GM13977 (cell line): ENCODE results near the gene PTBP1.
"Not testable (repeated sequence)": the region's sequence is repeated elsewhere in the genome, so short reads cannot be mapped to it uniquely, and the experiment has no call there.

Experiments
- DNase-seq: peaks from one replicate; pipeline ENCODE4 v3.0.0; 2012; ENCODE audit warnings: low spot score
- in situ Hi-C: fragments of 300-500 bp; cut with MboI; formaldehyde crosslinking; loops from one replicate; pipeline ENCODE4 v1.12.0; 2022; ENCODE audit warnings: low sequenced_read_pairs, low pct_unique_long_range_greater_than_20kb, mixed read lengths, inconsistent platforms; ENCODE audit not compliant: unreplicated experiment
- TF ChIP-seq, protein P1 (sequence below): IDR thresholded peaks from 2 replicates; pipeline ENCODE4 v1.5.1; 2012; ENCODE audit warnings: mild to moderate bottlenecking, control low read depth; ENCODE audit not compliant: insufficient read depth; ENCODE audit errors: extremely low read depth, missing control alignments

PTBP1 gene

DNA sequence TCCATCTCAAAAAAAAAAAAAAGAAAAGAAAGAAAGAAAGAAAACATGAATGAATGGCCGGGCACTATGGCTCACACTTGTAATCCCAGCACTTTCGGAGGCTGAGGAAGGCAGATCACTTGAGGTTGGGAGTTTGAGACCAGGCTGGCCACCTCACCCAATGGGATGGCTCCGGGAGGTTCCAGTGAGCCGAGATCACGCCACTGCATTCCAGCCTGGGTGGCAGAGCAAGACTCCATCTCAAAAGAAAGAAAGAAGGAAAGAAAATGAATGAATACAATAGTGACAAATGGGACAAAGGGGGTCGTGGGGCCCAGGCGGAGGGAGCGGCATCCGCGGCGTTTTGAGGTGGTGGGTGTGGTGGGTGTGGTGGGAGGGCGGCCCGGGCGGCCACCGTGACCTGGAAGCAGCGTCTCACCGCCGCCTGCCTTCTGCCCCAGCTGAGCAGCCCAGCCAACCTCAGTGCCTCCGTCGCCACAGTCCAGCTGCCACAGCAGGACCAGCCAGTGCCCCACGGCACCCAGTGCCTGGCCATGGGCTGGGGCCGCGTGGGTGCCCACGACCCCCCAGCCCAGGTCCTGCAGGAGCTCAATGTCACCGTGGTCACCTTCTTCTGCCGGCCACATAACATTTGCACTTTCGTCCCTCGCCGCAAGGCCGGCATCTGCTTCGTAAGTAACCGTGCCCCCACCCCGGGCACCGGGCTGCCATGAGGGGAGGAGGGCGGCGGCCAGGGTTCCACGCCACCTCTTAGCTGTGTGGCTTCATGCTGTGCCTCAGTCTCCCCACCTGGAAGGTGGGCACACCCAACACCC is 48.7 kb downstream of the PTBP1 start:
- TF ChIP-seq, protein P1, sequence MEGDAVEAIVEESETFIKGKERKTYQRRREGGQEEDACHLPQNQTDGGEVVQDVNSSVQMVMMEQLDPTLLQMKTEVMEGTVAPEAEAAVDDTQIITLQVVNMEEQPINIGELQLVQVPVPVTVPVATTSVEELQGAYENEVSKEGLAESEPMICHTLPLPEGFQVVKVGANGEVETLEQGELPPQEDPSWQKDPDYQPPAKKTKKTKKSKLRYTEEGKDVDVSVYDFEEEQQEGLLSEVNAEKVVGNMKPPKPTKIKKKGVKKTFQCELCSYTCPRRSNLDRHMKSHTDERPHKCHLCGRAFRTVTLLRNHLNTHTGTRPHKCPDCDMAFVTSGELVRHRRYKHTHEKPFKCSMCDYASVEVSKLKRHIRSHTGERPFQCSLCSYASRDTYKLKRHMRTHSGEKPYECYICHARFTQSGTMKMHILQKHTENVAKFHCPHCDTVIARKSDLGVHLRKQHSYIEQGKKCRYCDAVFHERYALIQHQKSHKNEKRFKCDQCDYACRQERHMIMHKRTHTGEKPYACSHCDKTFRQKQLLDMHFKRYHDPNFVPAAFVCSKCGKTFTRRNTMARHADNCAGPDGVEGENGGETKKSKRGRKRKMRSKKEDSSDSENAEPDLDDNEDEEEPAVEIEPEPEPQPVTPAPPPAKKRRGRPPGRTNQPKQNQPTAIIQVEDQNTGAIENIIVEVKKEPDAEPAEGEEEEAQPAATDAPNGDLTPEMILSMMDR = no peak
- in situ Hi-C loops = no loop called here
- DNase-seq = no peak

DNA sequence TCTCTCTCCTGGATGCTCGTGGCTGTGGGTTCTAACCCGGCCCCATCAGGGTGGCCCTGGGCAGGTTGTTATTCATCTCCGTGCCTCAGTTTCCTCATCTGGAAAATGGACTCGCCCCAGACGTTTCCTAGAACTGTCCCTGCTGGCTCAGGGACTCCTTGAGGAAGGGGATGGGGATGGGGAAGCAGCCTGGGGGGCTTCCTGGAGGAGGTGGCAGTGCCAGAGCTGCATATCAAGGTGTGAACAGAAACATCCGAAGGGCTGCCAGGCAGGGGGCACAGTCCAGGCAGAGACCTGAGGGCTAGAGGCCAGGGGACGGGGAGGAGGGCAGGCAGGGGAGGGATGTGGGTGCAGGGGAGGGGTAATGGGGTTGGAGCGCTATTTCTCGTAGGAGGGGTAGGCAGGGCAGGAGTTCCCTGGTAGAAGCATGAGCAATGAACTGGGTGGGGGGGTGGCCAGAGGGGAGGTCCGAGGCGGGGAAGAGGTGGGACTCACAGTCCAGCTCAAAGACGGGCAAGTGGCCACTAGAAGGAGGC is 51.2 kb downstream of the PTBP1 start:
- DNase-seq = no peak
- in situ Hi-C loops = no loop called here
- TF ChIP-seq, protein P1 = no peak

DNA sequence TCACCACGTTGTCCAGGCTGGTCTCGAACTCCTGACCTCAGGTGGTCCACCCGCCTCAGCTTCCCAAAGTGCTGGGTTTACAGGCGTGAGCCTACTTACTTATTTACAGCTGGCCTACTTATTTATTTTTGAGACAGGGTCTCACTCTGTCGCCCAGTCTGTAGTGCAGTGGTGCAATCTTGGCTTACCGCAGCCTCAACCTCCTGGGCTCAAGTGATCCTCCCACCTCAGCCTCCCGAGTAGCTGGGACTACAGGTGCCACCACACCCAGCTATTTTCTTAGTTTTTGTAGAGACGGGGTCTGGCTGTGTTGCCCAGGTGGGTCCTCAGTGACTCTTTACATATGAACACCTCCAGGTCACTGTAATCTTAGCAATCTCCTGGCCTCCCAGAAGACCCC is 51.9 kb downstream of the PTBP1 start:
- DNase-seq, in situ Hi-C loops: not testable (repeated sequence)

DNA sequence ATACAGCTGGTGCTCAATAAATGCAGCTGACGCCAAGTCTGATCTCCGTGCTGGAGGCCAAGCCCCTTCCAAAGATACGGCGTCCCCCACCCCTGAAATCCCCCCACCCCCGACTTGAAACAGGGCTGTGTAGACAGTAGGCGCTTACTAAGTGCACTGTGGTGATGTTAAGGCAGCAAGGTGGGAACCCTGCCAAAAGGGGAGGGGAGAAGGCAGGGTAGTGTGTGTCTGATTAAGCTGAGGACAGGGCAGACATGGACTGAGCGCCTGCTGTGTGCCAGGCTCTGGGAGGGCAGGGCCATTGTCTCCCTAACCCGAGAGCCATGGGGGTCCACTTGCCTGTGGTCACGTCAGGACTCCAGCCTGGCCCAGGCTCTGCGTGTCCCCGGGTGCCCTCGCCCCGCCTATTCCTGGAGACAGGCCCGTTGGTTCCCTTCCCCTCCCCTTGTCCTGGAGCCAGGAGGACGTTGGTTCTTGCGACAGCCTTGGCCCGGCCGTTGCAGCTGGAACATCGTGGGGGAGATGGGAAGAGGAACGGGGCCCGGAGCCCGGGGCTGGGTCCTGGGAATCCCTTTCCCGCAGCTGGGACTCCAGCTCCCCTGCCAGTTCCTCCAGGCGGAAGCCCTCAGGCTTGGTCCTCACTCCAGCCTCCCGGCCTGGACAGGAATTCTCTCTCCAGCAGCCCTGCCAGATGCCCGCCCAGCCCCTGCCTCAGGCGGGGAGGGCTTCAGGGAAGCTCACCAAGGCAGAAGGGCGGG is 53.1 kb downstream of the PTBP1 start:
- TF ChIP-seq, protein P1 = no peak
- DNase-seq = no peak
- in situ Hi-C loops = loop anchor here (10.0 kb wide), 1 partner anchor 134 kb away; the partner anchor contains the start of gene WDR18

DNA sequence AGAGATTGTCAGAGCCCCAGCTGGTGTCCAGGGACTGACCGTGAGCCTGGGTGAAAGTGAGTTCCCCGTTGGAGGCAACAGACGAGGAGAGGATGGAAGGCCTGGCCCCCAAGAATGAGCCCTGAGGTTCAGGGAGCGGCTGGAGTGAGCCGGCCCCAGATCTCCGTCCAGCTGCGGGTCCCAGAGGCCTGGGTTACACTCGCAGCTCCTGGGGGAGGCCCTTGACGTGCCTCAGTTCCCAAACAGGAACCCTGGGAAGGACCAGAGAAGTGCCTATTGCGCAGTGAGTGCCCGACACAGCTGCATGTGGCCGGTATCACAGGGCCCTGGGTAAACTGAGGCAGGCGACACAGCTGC is 53.7 kb downstream of the PTBP1 start:
- TF ChIP-seq, protein P1 = no peak
- DNase-seq = no peak
- in situ Hi-C loops = loop anchor here (10.0 kb wide), 1 partner anchor 134 kb away; the partner anchor contains the start of gene WDR18

DNA sequence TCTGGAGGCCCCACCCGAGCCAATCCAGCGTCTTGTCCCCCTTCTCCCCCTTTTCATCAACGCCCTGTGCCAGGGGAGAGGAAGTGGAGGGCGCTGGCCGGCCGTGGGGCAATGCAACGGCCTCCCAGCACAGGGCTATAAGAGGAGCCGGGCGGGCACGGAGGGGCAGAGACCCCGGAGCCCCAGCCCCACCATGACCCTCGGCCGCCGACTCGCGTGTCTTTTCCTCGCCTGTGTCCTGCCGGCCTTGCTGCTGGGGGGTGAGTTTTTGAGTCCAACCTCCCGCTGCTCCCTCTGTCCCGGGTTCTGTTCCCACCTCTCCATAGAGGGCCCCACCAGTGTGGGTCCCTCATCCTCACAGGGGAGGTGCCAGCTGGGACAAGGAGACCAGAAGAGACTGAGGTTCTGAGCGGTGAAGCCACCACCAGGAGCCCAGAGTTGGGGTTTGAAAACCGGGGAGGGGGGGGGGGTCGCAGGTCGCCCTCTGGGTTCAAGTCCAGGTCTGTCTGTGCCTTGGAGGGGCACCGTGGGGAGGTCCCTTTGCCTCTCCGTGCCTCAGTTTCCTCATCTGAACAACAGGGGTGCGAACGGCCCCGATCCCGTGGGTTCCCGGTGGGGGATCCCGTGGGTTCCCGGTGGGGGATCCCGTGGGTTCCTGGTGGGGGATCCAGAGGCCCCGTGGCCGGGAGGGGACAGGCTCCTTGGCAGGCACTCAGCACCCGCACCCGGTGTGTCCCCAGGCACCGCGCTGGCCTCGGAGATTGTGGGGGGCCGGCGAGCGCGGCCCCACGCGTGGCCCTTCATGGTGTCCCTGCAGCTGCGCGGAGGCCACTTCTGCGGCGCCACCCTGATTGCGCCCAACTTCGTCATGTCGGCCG is 55.1 kb downstream of the PTBP1 start, which contains the start of gene ELANE:
ELANE (plus strand) TSS at position 168 of the 878 bp plus-strand sequence; CDS start at position 194, 26 bp downstream.
- no peak for DNase-seq
- in situ Hi-C loops = loop anchor here (10.0 kb wide), 1 partner anchor 132 kb away; the partner anchor contains the start of gene WDR18
- TF ChIP-seq, protein P1 = no peak
